Sigmoid colon (tissue), 7 donors: ENCODE data around the gene C1orf105. TPM values are rescaled to one million over a fixed set of nuclear protein-coding genes. Genes with fewer than 3 reads are reported as not detected.
A peak's percentile ranks its signal among the peaks of the same experiment; 100 is the strongest.

Experiments used
- DNase-seq: peaks from one replicate; pipeline ENCODE4 v3.0.0-alpha.2; 2019
- H3K27ac ChIP-seq, 4 donors: fragments of 200-600 bp; sonication (generic); one replicate each; pipeline ENCODE4 v1.5.1; 2016 to 2019; ENCODE audit warnings: mild to moderate bottlenecking in 1 of 4
- H3K27me3 ChIP-seq, 3 donors: fragments of 200-600 bp; sonication (generic); one replicate each; pipeline ENCODE4 v1.5.1; 2019; ENCODE audit warnings: mild to moderate bottlenecking in 1 of 3
- H3K36me3 ChIP-seq, 4 donors: fragments of 200-600 bp; sonication (generic); one replicate each; pipeline ENCODE4 v1.5.1; 2016 to 2019
- H3K4me1 ChIP-seq, 4 donors: fragments of 200-600 bp; sonication (generic); one replicate each; pipeline ENCODE4 v1.5.1; 2017 to 2019
- H3K4me3 ChIP-seq, 4 donors: fragments of 200-600 bp; sonication (generic); one replicate each; pipeline ENCODE4 v1.5.1; 2017 to 2019; ENCODE audit warnings: mild to moderate bottlenecking in 2 of 4, moderate library complexity in 1 of 4
- H3K9me3 ChIP-seq, 4 donors: fragments of 200-600 bp in 3 of 4; sonication (generic) in 3 of 4; one replicate each; pipeline versions ENCODE4 v1.5.1 to v1.6.1; 2013 to 2019
- CTCF ChIP-seq, 4 experiments: fragments of 450-650 bp in 3 of 4; fragments of 200-600 bp in 1 of 4; IDR thresholded peaks; one replicate each; pipeline ENCODE4 v1.5.1; 2016 to 2019; ENCODE audit warnings: antibody characterized with exemption in 4 of 4, mild to moderate bottlenecking in 3 of 4, moderate library complexity in 2 of 4
- EP300 ChIP-seq, 4 donors: sonication (generic); formaldehyde crosslinking; IDR thresholded peaks; one replicate each; pipeline ENCODE4 v1.6.1; 2017; ENCODE audit warnings: antibody characterized with exemption in 4 of 4
- POLR2A ChIP-seq, 2 donors: fragments of 450-650 bp; IDR thresholded peaks; one replicate each; pipeline ENCODE4 v1.6.1; 2016; ENCODE audit warnings: antibody characterized with exemption in 2 of 2, mild to moderate bottlenecking in 2 of 2, moderate library complexity in 2 of 2
- POLR2AphosphoS5 ChIP-seq, 4 donors: sonication (generic); formaldehyde crosslinking; IDR thresholded peaks; one replicate each; pipeline ENCODE4 v1.6.1; 2017; ENCODE audit warnings: antibody characterized with exemption in 4 of 4
- WGBS, 2 donors: extraction: QIAGEN DNeasy Blood & Tissue Kit; methylation state at CpG; one replicate each; pipeline ENCODE4 v1.1.7; 2013; 5-methylcytosine and 5-hydroxymethylcytosine counted together
- intact Hi-C: fragments of 100-400 bp; cut with DNase I; formaldehyde crosslinking; loops from one replicate; pipeline ENCODE4 v1.15.1; 2023
- polyA plus RNA-seq, 3 donors: library from polyadenylated mRNA; stranded (reverse); fragments of 200-250 nt; gene quantifications; one replicate each; pipeline ENCODE4 v1.2.3, GENCODE V29; 2013
- total RNA-seq, 4 donors: library from RNA; depleted of rRNA; stranded (reverse); fragments of >200 nt; gene quantifications; one replicate each; pipeline ENCODE4 v1.1.0, GENCODE V29; 2016
- donor health status: healthy with polysubstance abuse.
- donor health status: Bipolar disorder and iron deficiency.
- donor health status: healthy.

C1orf105 gene
- total and polyA plus RNA-seq, 7 donors: not detected

- Histone ChIP-seq H3K9me3 (no peaks in the 10 kb centered on the region), H3K27me3 (no peaks in the 10 kb centered on the region), H3K4me3 (no peak overlapping the region), H3K27ac (no peak overlapping the region), H3K36me3 (no peaks in the 10 kb centered on the region), H3K4me1 (peaks cover 0 to 46% (median 40%) of the 10 kb centered on the region in 4 donors)
- WGBS, 2 donors: 96 to 99% methylated on average over 8 of the region's 8 CpGs
- TF ChIP-seq CTCF (IDR thresholded peaks at IDR 0.05) (no peak), POLR2A (IDR thresholded peaks at IDR 0.05) (no peak), POLR2AphosphoS5 (IDR thresholded peaks at IDR 0.05) (no peak), EP300 (IDR thresholded peaks at IDR 0.05) (no peak)
- no peak for DNase-seq
- intact Hi-C loops: no loop called here
These were observed 32.0 kb upstream of the C1orf105 start for GRCh38 chr1:172388490-172388889.

- Histone ChIP-seq H3K4me3 (no peak overlapping the region), H3K27me3 (no peaks in the 10 kb centered on the region), H3K4me1 (peaks cover 0 to 51% (median 48%) of the 10 kb centered on the region in 4 donors), H3K36me3 (no peaks in the 10 kb centered on the region), H3K9me3 (no peaks in the 10 kb centered on the region), H3K27ac (peak overlapping the region; percentile 10 to 82 (median 69))
- 41 to 57% methylated on average over 3 of the region's 3 CpGs for WGBS, 2 donors
- no peak for DNase-seq
- TF ChIP-seq POLR2A (IDR thresholded peaks at IDR 0.05): no peak
- no peak for TF ChIP-seq CTCF (IDR thresholded peaks at IDR 0.05)
- no peak for TF ChIP-seq EP300 (IDR thresholded peaks at IDR 0.05)
- TF ChIP-seq POLR2AphosphoS5 (IDR thresholded peaks at IDR 0.05): no peak
- intact Hi-C loops: loop anchor here (5.0 kb wide), 1 partner anchor 68 kb away; no protein-coding TSS in a partner anchor
These were observed 30.2 kb upstream of the C1orf105 start for GRCh38 chr1:172390301-172390682.

- whole genome bisulfite sequencing, 2 donors: 66 to 84% methylated on average over 9 of the region's 9 CpGs
- Histone ChIP-seq H3K9me3 (no peaks in the 10 kb centered on the region), H3K27ac (peak overlapping the region; percentile 10 to 82 (median 69)), H3K36me3 (no peaks in the 10 kb centered on the region), H3K27me3 (no peaks in the 10 kb centered on the region), H3K4me3 (peak overlapping the region in 3 of 4 donors; percentile 15 to 24 (median 16)), H3K4me1 (peaks cover 0 to 52% (median 48%) of the 10 kb centered on the region in 4 donors)
- peak; percentile 62 for DNase-seq
- TF ChIP-seq EP300 (IDR thresholded peaks at IDR 0.05): no peak
- no peak for TF ChIP-seq CTCF (IDR thresholded peaks at IDR 0.05)
- intact Hi-C loops: loop anchor here (5.0 kb wide), 1 partner anchor 69 kb away; no protein-coding TSS in a partner anchor
These were observed 29.6 kb upstream of the C1orf105 start for GRCh38 chr1:172390683-172391551.

- intact Hi-C loops: loop anchor here (5.0 kb wide), 1 partner anchor 70 kb away; no protein-coding TSS in a partner anchor
- Histone ChIP-seq H3K4me1 (peaks cover 0 to 59% (median 51%) of the 10 kb centered on the region in 4 donors), H3K36me3 (no peaks in the 10 kb centered on the region), H3K4me3 (no peak overlapping the region), H3K27me3 (no peaks in the 10 kb centered on the region), H3K9me3 (no peaks in the 10 kb centered on the region), H3K27ac (peak overlapping the region in 3 of 4 donors; percentile 63 to 82 (median 75))
- 94 to 96% methylated on average over 1 of the region's 1 CpG for WGBS, 2 donors
- DNase-seq: no peak
- no peak for TF ChIP-seq POLR2A (IDR thresholded peaks at IDR 0.05)
These were observed 28.5 kb upstream of the C1orf105 start for GRCh38 chr1:172391976-172392375.

- TF ChIP-seq POLR2A (IDR thresholded peaks at IDR 0.05) (no peak), POLR2AphosphoS5 (IDR thresholded peaks at IDR 0.05) (peak in 1 of 4 donors; percentile 21)
- DNase-seq: no peak
- intact Hi-C loops: loop anchor here (5.0 kb wide), 1 partner anchor 71 kb away; no protein-coding TSS in a partner anchor
- 84 to 89% methylated on average over 5 of the region's 5 CpGs for WGBS, 2 donors
- H3K9me3 ChIP-seq: no peaks in the 10 kb centered on the region
- no peaks in the 10 kb centered on the region for H3K27me3 ChIP-seq
- peaks cover 0 to 73% (median 64%) of the 10 kb centered on the region in 4 donors for H3K4me1 ChIP-seq
- H3K27ac ChIP-seq: peak overlapping the region; percentile 54 to 82 (median 68)
- no peak overlapping the region for H3K4me3 ChIP-seq
- no peaks in the 10 kb centered on the region for H3K36me3 ChIP-seq
These were observed 27.1 kb upstream of the C1orf105 start for GRCh38 chr1:172393354-172393753.
